ENCODE results near the gene SHMT1. TPM values are rescaled to one million over a fixed set of nuclear protein-coding genes. Genes with fewer than 3 reads are reported as not detected.

SHMT1 gene
- total RNA-seq, 1 donor from 2014 or later = 30.5 TPM

DNA sequence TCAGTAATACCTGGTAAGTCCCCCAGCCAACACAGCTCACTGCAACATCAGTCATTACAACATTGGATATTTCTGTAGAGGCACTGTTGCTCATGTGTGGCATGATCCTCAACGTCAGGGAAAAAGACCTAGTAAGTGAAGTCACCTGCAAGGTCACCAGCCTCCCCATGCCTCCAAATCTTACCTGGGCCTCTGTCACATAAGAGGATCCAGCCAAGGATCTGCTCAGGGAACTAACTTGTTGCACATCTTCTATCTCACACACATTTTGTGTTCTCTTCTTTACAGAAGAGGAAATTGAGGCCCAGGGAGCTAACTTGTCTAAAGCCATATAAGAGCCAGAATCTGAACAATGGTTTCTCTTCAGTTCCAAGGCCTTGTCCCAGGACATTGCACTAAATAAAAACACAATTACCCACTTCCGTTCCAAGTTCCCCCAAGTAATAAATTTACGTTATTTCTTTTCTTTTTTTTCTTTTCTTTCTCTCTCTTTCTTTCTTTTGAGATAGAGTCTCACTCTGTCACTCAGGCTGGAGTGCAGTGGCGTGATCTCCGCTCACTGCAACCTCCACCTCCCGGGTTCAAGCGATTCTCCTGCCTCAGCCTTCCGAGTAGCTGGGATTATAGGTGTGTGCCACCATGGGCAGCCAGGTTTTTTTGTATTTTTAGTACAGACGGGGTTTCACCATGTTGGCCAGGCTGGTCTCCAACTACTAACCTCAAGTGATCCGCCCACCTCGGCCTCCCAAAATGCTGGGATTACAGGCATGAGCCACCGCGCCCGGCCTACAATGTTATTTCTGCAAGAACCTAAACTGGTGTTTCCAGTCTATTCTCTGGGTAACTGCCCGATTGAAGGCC, 1.3 kb downstream of the SHMT1 start:
- Mint-ChIP-seq H3K4me1 (ENCODE audit: unreplicated experiment) (peaks cover 9% of the 10 kb centered on the region), H3K9me3 (no peaks in the 10 kb centered on the region), H3K36me3 (no peaks in the 10 kb centered on the region), H3K27me3 (no peaks in the 10 kb centered on the region), H3K4me3 (peak overlapping the region; percentile 94), H3K27ac (peak overlapping the region; percentile 68)
- TF ChIP-seq, protein P1, sequence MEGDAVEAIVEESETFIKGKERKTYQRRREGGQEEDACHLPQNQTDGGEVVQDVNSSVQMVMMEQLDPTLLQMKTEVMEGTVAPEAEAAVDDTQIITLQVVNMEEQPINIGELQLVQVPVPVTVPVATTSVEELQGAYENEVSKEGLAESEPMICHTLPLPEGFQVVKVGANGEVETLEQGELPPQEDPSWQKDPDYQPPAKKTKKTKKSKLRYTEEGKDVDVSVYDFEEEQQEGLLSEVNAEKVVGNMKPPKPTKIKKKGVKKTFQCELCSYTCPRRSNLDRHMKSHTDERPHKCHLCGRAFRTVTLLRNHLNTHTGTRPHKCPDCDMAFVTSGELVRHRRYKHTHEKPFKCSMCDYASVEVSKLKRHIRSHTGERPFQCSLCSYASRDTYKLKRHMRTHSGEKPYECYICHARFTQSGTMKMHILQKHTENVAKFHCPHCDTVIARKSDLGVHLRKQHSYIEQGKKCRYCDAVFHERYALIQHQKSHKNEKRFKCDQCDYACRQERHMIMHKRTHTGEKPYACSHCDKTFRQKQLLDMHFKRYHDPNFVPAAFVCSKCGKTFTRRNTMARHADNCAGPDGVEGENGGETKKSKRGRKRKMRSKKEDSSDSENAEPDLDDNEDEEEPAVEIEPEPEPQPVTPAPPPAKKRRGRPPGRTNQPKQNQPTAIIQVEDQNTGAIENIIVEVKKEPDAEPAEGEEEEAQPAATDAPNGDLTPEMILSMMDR (conservative IDR thresholded peaks at IDR 0.05) = no peak
- no peak for DNase-seq (ENCODE audit: extremely low spot score, unreplicated experiment)

DNA sequence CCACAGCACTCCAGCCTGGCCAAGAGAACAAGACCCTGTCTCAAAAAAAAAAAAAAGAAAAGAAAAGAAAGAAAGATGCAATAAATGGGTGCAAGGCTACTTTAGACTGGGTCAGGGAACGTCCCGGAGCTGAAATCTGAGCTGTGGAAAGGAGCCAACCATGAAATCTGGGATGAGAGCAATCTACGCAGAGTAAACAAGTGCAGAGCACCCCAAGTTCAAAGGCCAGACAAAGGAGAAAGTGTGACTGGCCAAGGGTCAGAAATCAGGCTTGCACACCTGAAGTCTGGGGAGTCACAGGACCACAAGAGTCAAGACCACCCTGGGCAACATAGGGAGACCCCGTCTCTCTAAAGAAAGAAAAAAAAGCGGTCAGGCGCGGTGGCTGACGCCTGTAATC, 2.8 kb downstream of the SHMT1 start:
- Mint-ChIP-seq H3K4me3 (no peak overlapping the region), H3K9me3 (no peaks in the 10 kb centered on the region), H3K27me3 (no peaks in the 10 kb centered on the region), H3K36me3 (peaks cover 5% of the 10 kb centered on the region), H3K4me1 (ENCODE audit: unreplicated experiment) (peaks cover 9% of the 10 kb centered on the region), H3K27ac (no peak overlapping the region)
- no peak for DNase-seq (ENCODE audit: extremely low spot score, unreplicated experiment)
- TF ChIP-seq, protein P1 (conservative IDR thresholded peaks at IDR 0.05) = no peak

DNA sequence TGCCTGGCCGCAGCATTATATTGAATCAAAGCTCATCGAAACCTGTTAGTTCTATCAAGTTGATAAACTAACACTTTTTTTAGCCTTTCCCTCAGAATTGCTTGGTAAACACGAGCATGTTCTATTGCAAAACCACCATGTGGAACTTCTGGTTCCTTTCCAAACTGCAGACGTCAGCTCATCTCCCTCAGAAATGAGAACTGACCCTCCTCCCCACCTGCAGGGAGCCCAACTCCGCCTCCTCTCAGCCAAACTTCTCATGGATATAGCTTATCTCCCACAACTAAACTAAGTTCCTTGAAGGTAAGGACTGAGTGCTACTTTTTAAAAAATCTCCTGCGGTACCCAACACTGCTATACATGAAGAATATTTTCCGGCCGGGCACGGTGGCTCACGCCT, 6.7 kb downstream of the SHMT1 start:
- H3K27ac Mint-ChIP-seq = no peak overlapping the region
- no peak for DNase-seq (ENCODE audit: extremely low spot score, unreplicated experiment)
- H3K9me3 Mint-ChIP-seq = no peaks in the 10 kb centered on the region
- no peaks in the 10 kb centered on the region for H3K27me3 Mint-ChIP-seq
- TF ChIP-seq, protein P1 (conservative IDR thresholded peaks at IDR 0.05) = no peak
- H3K4me1 Mint-ChIP-seq (ENCODE audit: unreplicated experiment) = no peaks in the 10 kb centered on the region
- no peak overlapping the region for H3K4me3 Mint-ChIP-seq
- peaks cover 7% of the 10 kb centered on the region for H3K36me3 Mint-ChIP-seq

DNA sequence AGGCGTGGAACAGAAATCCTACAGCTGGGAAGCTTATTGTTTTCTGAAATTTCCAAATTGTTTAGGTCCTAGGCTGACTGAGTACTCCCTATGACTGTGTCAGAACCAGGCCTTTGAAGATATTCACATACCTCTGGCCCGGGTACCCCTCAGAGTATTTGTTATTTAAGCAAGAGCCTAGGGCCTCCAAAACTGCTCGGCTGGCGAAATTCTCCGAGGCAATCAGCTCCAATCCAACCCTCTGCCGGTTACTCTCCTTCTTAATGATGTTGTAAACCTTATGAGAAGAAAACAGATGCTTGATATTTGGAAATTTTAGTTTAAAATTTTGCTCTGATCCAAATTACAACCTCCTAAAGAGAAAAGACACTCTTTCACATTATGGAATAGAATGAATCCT, 9.8 kb downstream of the SHMT1 start:
- H3K36me3 Mint-ChIP-seq = peaks cover 7% of the 10 kb centered on the region
- no peaks in the 10 kb centered on the region for H3K27me3 Mint-ChIP-seq
- TF ChIP-seq, protein P1 (conservative IDR thresholded peaks at IDR 0.05) = no peak
- no peaks in the 10 kb centered on the region for H3K9me3 Mint-ChIP-seq
- no peak overlapping the region for H3K27ac Mint-ChIP-seq
- no peak for DNase-seq (ENCODE audit: extremely low spot score, unreplicated experiment)
- no peaks in the 10 kb centered on the region for H3K4me1 Mint-ChIP-seq (ENCODE audit: unreplicated experiment)
- H3K4me3 Mint-ChIP-seq = no peak overlapping the region

DNA sequence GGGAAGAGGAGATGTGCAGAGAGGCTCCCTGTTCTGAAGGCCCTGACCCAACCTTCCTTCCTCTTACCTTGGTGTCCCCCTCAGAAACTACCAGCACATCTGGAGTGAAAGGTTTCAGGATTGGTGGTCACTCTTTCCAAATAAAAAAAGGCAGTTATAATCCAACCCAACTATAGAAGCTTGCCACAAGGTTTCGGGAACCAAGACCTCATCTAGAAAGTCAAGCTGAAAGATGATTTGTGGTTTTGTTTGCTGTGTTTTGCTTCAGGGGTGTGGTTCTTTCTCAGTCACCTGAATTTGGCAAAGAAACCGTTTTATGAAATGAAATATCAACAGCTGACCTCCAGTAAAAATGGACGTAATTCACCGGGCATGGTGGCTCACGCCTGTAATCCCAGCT, 19.3 kb downstream of the SHMT1 start:
- no peak for DNase-seq (ENCODE audit: extremely low spot score, unreplicated experiment)
- Mint-ChIP-seq H3K27ac (no peak overlapping the region), H3K4me3 (no peak overlapping the region), H3K9me3 (no peaks in the 10 kb centered on the region), H3K27me3 (no peaks in the 10 kb centered on the region), H3K36me3 (peaks cover 19% of the 10 kb centered on the region), H3K4me1 (ENCODE audit: unreplicated experiment) (no peaks in the 10 kb centered on the region)
- TF ChIP-seq, protein P1 (conservative IDR thresholded peaks at IDR 0.05) = no peak
